Loucy (cell line): Measurements from ENCODE around the gene MCAM.

Experiments used
- H2AFZ ChIP-seq: fragments of 200-600 bp; sonication (generic); 2 replicates; pipeline ENCODE4 v1.6.0; 2016; ENCODE audit warnings: antibody characterized with exemption, mild to moderate bottlenecking, low read length, moderate library complexity
- H3F3A ChIP-seq: fragments of 200-600 bp; 2 replicates; pipeline ENCODE4 v1.6.0; 2016; ENCODE audit warnings: antibody characterized with exemption, low read depth, mild to moderate bottlenecking
- H3K27me3 ChIP-seq: fragments of 200-600 bp; sonication (generic); 2 replicates; pipeline ENCODE4 v1.6.1; 2014; ENCODE audit warnings: low read length, mild to moderate bottlenecking; ENCODE audit not compliant: insufficient read depth, poor library complexity, severe bottlenecking
- H3K36me3 ChIP-seq: fragments of 200-600 bp; sonication (generic); 2 replicates; pipeline ENCODE4 v1.6.1; 2016; ENCODE audit warnings: low read length; ENCODE audit not compliant: insufficient read depth
- H3K4me1 ChIP-seq: fragments of 200-600 bp; sonication (generic); 2 replicates; pipeline ENCODE4 v1.5.1; 2014; ENCODE audit warnings: low read length, mild to moderate bottlenecking; ENCODE audit not compliant: insufficient read depth, poor library complexity, severe bottlenecking
- H3K4me2 ChIP-seq: fragments of 200-600 bp; sonication (generic); 2 replicates; pipeline ENCODE4 v1.6.0; 2014; ENCODE audit warnings: antibody characterized with exemption, low read length, low read depth, mild to moderate bottlenecking; ENCODE audit not compliant: poor library complexity, severe bottlenecking
- H3K4me3 ChIP-seq: fragments of 200-600 bp; sonication (generic); 2 replicates; pipeline ENCODE4 v1.5.1; 2014; ENCODE audit warnings: low read length, mild to moderate bottlenecking, mixed read lengths; ENCODE audit not compliant: poor library complexity, severe bottlenecking
- H3K79me2 ChIP-seq: fragments of 200-600 bp; sonication (generic); 2 replicates; pipeline ENCODE4 v1.6.1; 2014; ENCODE audit warnings: low read length; ENCODE audit not compliant: insufficient read depth
- H3K9ac ChIP-seq: fragments of 200-600 bp; sonication (generic); 2 replicates; pipeline ENCODE4 v1.6.0; 2014; ENCODE audit warnings: mild to moderate bottlenecking, low read depth, low read length, moderate library complexity; ENCODE audit not compliant: poor library complexity, severe bottlenecking
- H3K9me2 ChIP-seq: fragments of 200-600 bp; sonication (generic); replicated peaks from 2 replicates; pipeline ENCODE4 v1.6.1; 2016; ENCODE audit warnings: low read depth, low read length, mixed read lengths
- H3K9me3 ChIP-seq: fragments of 200-600 bp; sonication (generic); 2 replicates; pipeline ENCODE4 v1.6.1; 2014; ENCODE audit warnings: mild to moderate bottlenecking, antibody characterized with exemption, low read length, low read depth; ENCODE audit not compliant: insufficient read depth
- H4K20me1 ChIP-seq: fragments of 200-600 bp; sonication (generic); 2 replicates; pipeline ENCODE4 v1.6.0; 2014; ENCODE audit warnings: antibody characterized with exemption, low read length, mild to moderate bottlenecking; ENCODE audit not compliant: insufficient read depth, poor library complexity, severe bottlenecking
- CTCF ChIP-seq: fragments of 200-600 bp; sonication (generic); conservative IDR thresholded peaks from 2 replicates; pipeline ENCODE4 v1.5.1; 2014; ENCODE audit warnings: mild to moderate bottlenecking, antibody characterized with exemption, low read length
- EZH2phosphoT487 ChIP-seq: fragments of 200-600 bp; IDR thresholded peaks from 2 replicates; pipeline ENCODE4 v1.6.1; 2018; ENCODE audit warnings: antibody characterized with exemption, mild to moderate bottlenecking, moderate library complexity, borderline replicate concordance

Gene MCAM

GRCh38 chr11:119317592-119318239, 786 bp upstream of the MCAM start:
- Histone ChIP-seq H3K4me3 (no peak overlapping the region), H3K9me2 (no peaks in the 10 kb centered on the region), H3K9me3 (no peaks in the 10 kb centered on the region), H3K9ac (no peak overlapping the region), H4K20me1 (no peaks in the 10 kb centered on the region), H3K36me3 (no peaks in the 10 kb centered on the region), H2AFZ (no peak overlapping the region), H3K79me2 (no peaks in the 10 kb centered on the region), H3F3A (no peaks in the 10 kb centered on the region), H3K4me2 (no peak overlapping the region), H3K4me1 (peaks cover 15% of the 10 kb centered on the region), H3K27me3 (peaks cover 6% of the 10 kb centered on the region)
- TF ChIP-seq EZH2phosphoT487, result no peak
- TF ChIP-seq CTCF, result no peak

GRCh38 chr11:119316016-119316728, 758 bp downstream of the MCAM start:
- Histone ChIP-seq H3K36me3 (no peaks in the 10 kb centered on the region), H4K20me1 (no peaks in the 10 kb centered on the region), H3K4me1 (peaks cover 11% of the 10 kb centered on the region), H3K79me2 (no peaks in the 10 kb centered on the region), H3F3A (no peaks in the 10 kb centered on the region), H3K4me2 (peak overlapping the region; percentile 43), H3K9ac (no peak overlapping the region), H3K27me3 (peaks cover 6% of the 10 kb centered on the region), H3K4me3 (peak overlapping the region; percentile 38), H2AFZ (no peak overlapping the region), H3K9me3 (no peaks in the 10 kb centered on the region), H3K9me2 (no peaks in the 10 kb centered on the region)
- TF ChIP-seq CTCF (no peak), EZH2phosphoT487 (no peak)

- Histone ChIP-seq H2AFZ (no peak overlapping the region), H3K9me2 (no peaks in the 10 kb centered on the region), H3K4me1 (peaks cover 6% of the 10 kb centered on the region), H3K36me3 (no peaks in the 10 kb centered on the region), H3K79me2 (no peaks in the 10 kb centered on the region), H3K9ac (no peak overlapping the region), H3K9me3 (no peaks in the 10 kb centered on the region), H3K27me3 (peaks cover 6% of the 10 kb centered on the region), H3K4me2 (peak overlapping the region; percentile 43), H4K20me1 (no peaks in the 10 kb centered on the region), H3F3A (no peaks in the 10 kb centered on the region), H3K4me3 (peak overlapping the region; percentile 38)
- TF ChIP-seq EZH2phosphoT487 (no peak), CTCF (no peak)
Observed at GRCh38 chr11:119315131-119316015, 1.6 kb downstream of the MCAM start.
